AG09309 (cell line): ENCODE results near the gene KCNK18.

Experiments used
- DNase-seq: peaks from one replicate; pipeline ENCODE4 v3.0.0-alpha.2; 2010; ENCODE audit warnings: low read depth
- H3K4me3 ChIP-seq: 2 replicates; pipeline ENCODE4 v1.5.1; 2011; ENCODE audit warnings: mild to moderate bottlenecking, low read depth, low read length, moderate library complexity; ENCODE audit not compliant: control insufficient read depth
- TF ChIP-seq, protein P1 (sequence below): IDR thresholded peaks from 2 replicates; pipeline ENCODE4 v1.5.1; 2011; ENCODE audit warnings: mild to moderate bottlenecking, low read depth, low read length, inconsistent platforms; ENCODE audit not compliant: insufficient read depth, control insufficient read depth; ENCODE audit errors: missing control alignments

Gene KCNK18

GRCh38 chr10:117239721-117240620 lies 42.7 kb downstream of the KCNK18 start:
- DNase-seq: no peak
- TF ChIP-seq, protein P1, sequence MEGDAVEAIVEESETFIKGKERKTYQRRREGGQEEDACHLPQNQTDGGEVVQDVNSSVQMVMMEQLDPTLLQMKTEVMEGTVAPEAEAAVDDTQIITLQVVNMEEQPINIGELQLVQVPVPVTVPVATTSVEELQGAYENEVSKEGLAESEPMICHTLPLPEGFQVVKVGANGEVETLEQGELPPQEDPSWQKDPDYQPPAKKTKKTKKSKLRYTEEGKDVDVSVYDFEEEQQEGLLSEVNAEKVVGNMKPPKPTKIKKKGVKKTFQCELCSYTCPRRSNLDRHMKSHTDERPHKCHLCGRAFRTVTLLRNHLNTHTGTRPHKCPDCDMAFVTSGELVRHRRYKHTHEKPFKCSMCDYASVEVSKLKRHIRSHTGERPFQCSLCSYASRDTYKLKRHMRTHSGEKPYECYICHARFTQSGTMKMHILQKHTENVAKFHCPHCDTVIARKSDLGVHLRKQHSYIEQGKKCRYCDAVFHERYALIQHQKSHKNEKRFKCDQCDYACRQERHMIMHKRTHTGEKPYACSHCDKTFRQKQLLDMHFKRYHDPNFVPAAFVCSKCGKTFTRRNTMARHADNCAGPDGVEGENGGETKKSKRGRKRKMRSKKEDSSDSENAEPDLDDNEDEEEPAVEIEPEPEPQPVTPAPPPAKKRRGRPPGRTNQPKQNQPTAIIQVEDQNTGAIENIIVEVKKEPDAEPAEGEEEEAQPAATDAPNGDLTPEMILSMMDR: no peak
- H3K4me3 ChIP-seq: no peak overlapping the region

- TF ChIP-seq, protein P1: no peak
- no peak for DNase-seq
- no peak within 1 kb of the TSS for H3K4me3 ChIP-seq
These were observed 43.6 kb downstream of the KCNK18 start, which contains the start of gene SLC18A2 for GRCh38 chr10:117240621-117241529. Gene SLC18A2, plus strand, starts transcription at chr10:117241114. Its CDS starts 580 bp downstream, at chr10:117241694.

DNA sequence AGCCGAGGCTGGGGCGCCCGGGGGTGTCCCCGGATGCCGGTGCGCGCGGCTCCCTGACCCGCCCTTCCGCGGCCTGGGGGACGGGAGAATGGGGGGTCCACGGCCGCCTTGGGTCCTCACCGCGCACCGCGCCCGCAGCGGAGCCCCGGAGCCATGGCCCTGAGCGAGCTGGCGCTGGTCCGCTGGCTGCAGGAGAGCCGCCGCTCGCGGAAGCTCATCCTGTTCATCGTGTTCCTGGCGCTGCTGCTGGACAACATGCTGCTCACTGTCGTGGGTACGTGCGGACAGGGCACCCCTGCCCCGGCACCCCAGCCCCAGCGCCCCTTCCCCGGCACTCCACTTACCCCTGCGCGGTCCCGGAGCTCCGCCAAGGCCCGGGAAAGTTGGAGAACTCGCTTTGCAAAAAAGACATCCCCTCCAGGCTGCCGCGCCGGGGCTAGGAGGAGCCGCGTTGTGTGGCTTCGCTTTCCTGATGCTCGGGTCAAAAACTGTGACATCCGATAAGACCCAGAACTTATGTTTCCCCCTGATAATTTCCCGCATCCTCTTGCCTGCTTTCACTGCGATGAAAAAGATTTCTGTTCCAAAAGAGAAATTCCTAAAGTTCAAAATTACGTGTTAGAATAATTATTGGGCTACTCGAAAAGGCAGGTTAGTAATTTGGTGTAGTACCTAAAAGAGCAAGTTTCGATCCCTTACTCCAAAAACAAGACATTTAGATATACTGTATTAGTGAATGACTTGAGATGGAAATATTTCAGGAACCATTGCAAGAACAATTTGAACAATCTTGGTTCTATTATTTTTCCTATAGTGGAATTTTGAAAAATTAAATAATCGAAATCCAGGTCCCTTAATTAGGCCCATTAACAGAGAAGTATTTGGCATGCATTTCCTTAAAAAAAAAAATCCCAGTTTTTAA lies 44.5 kb downstream of the KCNK18 start:
- TF ChIP-seq, protein P1: no peak
- no peak overlapping the region for H3K4me3 ChIP-seq
- DNase-seq: no peak

DNA sequence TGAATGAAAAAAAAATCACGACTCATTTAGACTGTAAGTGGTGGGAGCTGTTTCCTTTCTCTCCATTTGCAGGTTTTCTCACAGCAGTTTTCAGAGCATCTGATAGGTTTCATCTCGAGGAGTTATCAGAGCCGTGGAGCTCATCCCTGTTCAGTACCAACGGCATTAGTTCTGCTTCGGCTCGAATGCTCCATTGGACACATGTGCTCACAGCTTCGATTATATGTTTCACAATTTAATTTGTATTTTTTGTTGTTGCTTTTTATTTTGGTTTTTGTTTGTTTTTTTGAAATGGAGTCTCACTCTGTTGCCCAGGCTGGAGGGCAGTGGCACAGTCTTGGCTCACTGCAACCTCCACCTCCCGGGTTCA lies 45.2 kb downstream of the KCNK18 start:
- H3K4me3 ChIP-seq: no peak overlapping the region
- no peak for DNase-seq
- TF ChIP-seq, protein P1: no peak

- H3K4me3 ChIP-seq: no peak overlapping the region
- DNase-seq: peak; percentile 13
- TF ChIP-seq, protein P1: no peak
These were observed 49.8 kb downstream of the KCNK18 start for GRCh38 chr10:117246997-117247671.
